Activated CD4-positive, alpha-beta T cell treated with anti-CD3 and anti-CD28 coated beads, Interleukin-2, amount 50 U/mL, for 16 hours (primary cell): ENCODE data around the gene TNFAIP3.
"Not testable (repeated sequence)": the region's sequence is repeated elsewhere in the genome, so short reads cannot be mapped to it uniquely, and the experiment has no call there.

ENCODE experiments used
- DNase-seq: peaks from one replicate; pipeline ENCODE4 v3.0.0-alpha.2; 2020

TNFAIP3 gene

GRCh38 chr6:137879885-137880745, 13.1 kb downstream of the TNFAIP3 start:
- no peak for DNase-seq

GRCh38 chr6:137880746-137881521, 13.9 kb downstream of the TNFAIP3 start:
- DNase-seq, result no peak

GRCh38 chr6:137881522-137881886, 14.4 kb downstream of the TNFAIP3 start:
- no peak for DNase-seq

GRCh38 chr6:137882225-137882961, 15.3 kb downstream of the TNFAIP3 start:
- DNase-seq, result no peak

GRCh38 chr6:137883400-137884148, 16.5 kb downstream of the TNFAIP3 start:
- DNase-seq, result no peak

- no peak for DNase-seq
Observed at GRCh38 chr6:137884149-137884909, 17.3 kb downstream of the TNFAIP3 start.

GRCh38 chr6:137884910-137885229, 17.8 kb downstream of the TNFAIP3 start:
- not testable (repeated sequence) for DNase-seq

GRCh38 chr6:137886226-137886625, 19.2 kb downstream of the TNFAIP3 start:
- not testable (repeated sequence) for DNase-seq

GRCh38 chr6:137890983-137891537, 24.0 kb downstream of the TNFAIP3 start:
- no peak for DNase-seq

GRCh38 chr6:137892271-137892708, 25.2 kb downstream of the TNFAIP3 start:
- DNase-seq, result no peak

GRCh38 chr6:137893181-137893580, 26.1 kb downstream of the TNFAIP3 start:
- DNase-seq, result no peak

GRCh38 chr6:137893726-137894125, 26.7 kb downstream of the TNFAIP3 start:
- DNase-seq, result no peak

- not testable (repeated sequence) for DNase-seq
Observed at GRCh38 chr6:137894378-137894777, 27.3 kb downstream of the TNFAIP3 start.

GRCh38 chr6:137894779-137895385, 27.8 kb downstream of the TNFAIP3 start:
- no peak for DNase-seq

- no peak for DNase-seq
Observed at GRCh38 chr6:137896647-137897046, 29.6 kb downstream of the TNFAIP3 start.

- no peak for DNase-seq
Observed at GRCh38 chr6:137900815-137901214, 33.8 kb downstream of the TNFAIP3 start.

GRCh38 chr6:137901454-137901853, 34.4 kb downstream of the TNFAIP3 start:
- no peak for DNase-seq

- DNase-seq, result no peak
Observed at GRCh38 chr6:137902699-137903098, 35.6 kb downstream of the TNFAIP3 start.

- DNase-seq, result no peak
Observed at GRCh38 chr6:137903274-137903932, 36.3 kb downstream of the TNFAIP3 start.
